ENCODE measurements around the gene CNTROB.

DNA sequence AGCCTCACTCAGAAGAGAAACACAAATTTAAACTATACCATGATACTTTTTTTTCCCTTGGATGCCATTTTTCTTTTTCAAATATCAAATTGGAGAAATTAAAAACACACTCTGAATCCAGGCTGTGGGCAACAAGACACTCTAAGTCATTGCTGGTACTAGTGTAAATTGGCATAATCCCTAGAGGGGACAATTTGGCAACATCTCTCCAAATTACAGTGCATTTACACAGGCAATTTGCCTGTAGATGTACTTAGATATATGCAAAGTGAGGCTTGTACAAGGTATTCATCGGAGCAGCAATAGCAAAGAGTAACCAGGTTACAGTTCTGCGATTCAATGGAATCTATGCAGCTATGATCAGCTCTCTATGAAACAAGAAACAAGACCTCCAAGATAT, 63.7 kb downstream of the CNTROB start:
- TF ChIP-seq POLR2A (IDR thresholded peaks at IDR 0.05) (no peak), EP300 (IDR thresholded peaks at IDR 0.05) (no peak)
- TF ChIP-seq, protein P1, sequence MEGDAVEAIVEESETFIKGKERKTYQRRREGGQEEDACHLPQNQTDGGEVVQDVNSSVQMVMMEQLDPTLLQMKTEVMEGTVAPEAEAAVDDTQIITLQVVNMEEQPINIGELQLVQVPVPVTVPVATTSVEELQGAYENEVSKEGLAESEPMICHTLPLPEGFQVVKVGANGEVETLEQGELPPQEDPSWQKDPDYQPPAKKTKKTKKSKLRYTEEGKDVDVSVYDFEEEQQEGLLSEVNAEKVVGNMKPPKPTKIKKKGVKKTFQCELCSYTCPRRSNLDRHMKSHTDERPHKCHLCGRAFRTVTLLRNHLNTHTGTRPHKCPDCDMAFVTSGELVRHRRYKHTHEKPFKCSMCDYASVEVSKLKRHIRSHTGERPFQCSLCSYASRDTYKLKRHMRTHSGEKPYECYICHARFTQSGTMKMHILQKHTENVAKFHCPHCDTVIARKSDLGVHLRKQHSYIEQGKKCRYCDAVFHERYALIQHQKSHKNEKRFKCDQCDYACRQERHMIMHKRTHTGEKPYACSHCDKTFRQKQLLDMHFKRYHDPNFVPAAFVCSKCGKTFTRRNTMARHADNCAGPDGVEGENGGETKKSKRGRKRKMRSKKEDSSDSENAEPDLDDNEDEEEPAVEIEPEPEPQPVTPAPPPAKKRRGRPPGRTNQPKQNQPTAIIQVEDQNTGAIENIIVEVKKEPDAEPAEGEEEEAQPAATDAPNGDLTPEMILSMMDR (IDR thresholded peaks at IDR 0.05) = no peak
